Measurements from ENCODE around the gene ROPN1L.

DNA sequence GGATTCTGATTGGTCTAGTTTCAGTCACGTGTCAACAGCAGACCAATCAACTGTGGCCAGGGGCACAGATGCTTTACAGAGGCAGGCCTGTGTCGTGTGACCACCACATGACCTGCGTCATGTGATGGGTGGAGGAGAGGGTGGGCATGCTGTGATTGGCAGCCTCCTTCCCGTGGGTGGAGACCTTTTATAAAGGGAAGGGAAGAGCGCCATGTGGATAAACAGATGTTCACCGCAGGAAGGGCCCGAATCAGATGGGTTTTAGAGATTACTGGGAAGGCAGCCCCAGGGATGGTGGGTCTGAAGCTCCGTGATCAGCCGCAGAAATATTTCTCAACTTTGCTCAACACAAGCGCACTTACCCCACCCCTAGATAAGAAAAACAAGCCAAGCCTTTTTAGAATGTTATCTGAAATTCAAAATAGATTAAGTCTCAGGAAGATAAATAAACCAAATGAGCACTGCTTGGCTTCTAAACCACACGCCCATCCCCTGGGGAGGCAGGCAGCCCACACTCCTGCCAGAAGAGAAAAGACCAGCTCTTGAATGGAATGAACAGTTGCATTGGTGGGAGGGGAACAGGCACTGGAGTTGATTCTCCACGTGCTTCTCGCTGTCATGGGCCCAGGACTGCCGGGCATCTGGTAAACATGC lies 43.6 kb downstream of the ROPN1L start:
- TF ChIP-seq, protein P1, sequence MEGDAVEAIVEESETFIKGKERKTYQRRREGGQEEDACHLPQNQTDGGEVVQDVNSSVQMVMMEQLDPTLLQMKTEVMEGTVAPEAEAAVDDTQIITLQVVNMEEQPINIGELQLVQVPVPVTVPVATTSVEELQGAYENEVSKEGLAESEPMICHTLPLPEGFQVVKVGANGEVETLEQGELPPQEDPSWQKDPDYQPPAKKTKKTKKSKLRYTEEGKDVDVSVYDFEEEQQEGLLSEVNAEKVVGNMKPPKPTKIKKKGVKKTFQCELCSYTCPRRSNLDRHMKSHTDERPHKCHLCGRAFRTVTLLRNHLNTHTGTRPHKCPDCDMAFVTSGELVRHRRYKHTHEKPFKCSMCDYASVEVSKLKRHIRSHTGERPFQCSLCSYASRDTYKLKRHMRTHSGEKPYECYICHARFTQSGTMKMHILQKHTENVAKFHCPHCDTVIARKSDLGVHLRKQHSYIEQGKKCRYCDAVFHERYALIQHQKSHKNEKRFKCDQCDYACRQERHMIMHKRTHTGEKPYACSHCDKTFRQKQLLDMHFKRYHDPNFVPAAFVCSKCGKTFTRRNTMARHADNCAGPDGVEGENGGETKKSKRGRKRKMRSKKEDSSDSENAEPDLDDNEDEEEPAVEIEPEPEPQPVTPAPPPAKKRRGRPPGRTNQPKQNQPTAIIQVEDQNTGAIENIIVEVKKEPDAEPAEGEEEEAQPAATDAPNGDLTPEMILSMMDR (IDR thresholded peaks at IDR 0.05), result no peak
- TF ChIP-seq POLR2A (IDR thresholded peaks at IDR 0.05), result no peak

Measured in body of pancreas (tissue), 4 donors.